CD4-positive, alpha-beta T cell treated with Interferon gamma for 1 hour (primary cell): ENCODE results near the gene MAP4.
A peak's percentile ranks its signal among the peaks of the same experiment; 100 is the strongest.

Experiments used
- DNase-seq: peaks from one replicate; pipeline ENCODE4 v3.0.0-alpha.2; 2020

Gene MAP4

GRCh38 chr3:47961815-47962606, 54.2 kb downstream of the MAP4 start:
- peak; percentile 15 for DNase-seq

- no peak for DNase-seq
Measured at GRCh38 chr3:47961036-47961435, 55.2 kb downstream of the MAP4 start.

- no peak for DNase-seq
Measured at GRCh38 chr3:47956521-47956920, 59.7 kb downstream of the MAP4 start.

- no peak for DNase-seq
Measured at GRCh38 chr3:47954567-47954966, 61.6 kb downstream of the MAP4 start.

- no peak for DNase-seq
Measured at GRCh38 chr3:47950453-47951169, 65.6 kb downstream of the MAP4 start.

GRCh38 chr3:47949979-47950378, 66.2 kb downstream of the MAP4 start:
- DNase-seq: no peak

- no peak for DNase-seq
Measured at GRCh38 chr3:47940232-47940631, 76.0 kb downstream of the MAP4 start.

- no peak for DNase-seq
Measured at GRCh38 chr3:47932421-47932820, 83.8 kb downstream of the MAP4 start.

- no peak for DNase-seq
Measured at GRCh38 chr3:47930979-47931378, 85.2 kb downstream of the MAP4 start.

- DNase-seq: no peak
Measured at GRCh38 chr3:47916696-47917095, 99.5 kb downstream of the MAP4 start.

- DNase-seq: no peak
Measured at GRCh38 chr3:47916201-47916600, 100.0 kb downstream of the MAP4 start.

GRCh38 chr3:47912006-47912504, 104.2 kb downstream of the MAP4 start:
- no peak for DNase-seq

GRCh38 chr3:47910777-47911440, 105.3 kb downstream of the MAP4 start:
- DNase-seq: no peak

GRCh38 chr3:47910233-47910632, 106.0 kb downstream of the MAP4 start:
- no peak for DNase-seq

- DNase-seq: no peak
Measured at GRCh38 chr3:47909607-47910006, 106.6 kb downstream of the MAP4 start.

GRCh38 chr3:47908744-47909143, 107.5 kb downstream of the MAP4 start:
- DNase-seq: no peak

GRCh38 chr3:47907784-47908183, 108.4 kb downstream of the MAP4 start:
- DNase-seq: no peak

GRCh38 chr3:47902746-47903145, 113.5 kb downstream of the MAP4 start:
- DNase-seq: no peak

GRCh38 chr3:47901280-47901833, 114.9 kb downstream of the MAP4 start:
- DNase-seq: no peak

- DNase-seq: no peak
Measured at GRCh38 chr3:47899495-47900108, 116.6 kb downstream of the MAP4 start.

- no peak for DNase-seq
Measured at GRCh38 chr3:47897954-47898353, 118.3 kb downstream of the MAP4 start.

GRCh38 chr3:47896736-47897135, 119.5 kb downstream of the MAP4 start:
- DNase-seq: no peak

GRCh38 chr3:47895241-47895640, 121.0 kb downstream of the MAP4 start:
- DNase-seq: no peak
